ENCODE measurements around the gene USP44.

- no peak for TF ChIP-seq CTCF (IDR thresholded peaks at IDR 0.05; ENCODE audit: low read depth, low read length)
- no peak for TF ChIP-seq EZH2phosphoT487 (IDR thresholded peaks at IDR 0.05; ENCODE audit: low read depth)
Observed at GRCh38 chr12:95492462-95492861, 58.8 kb downstream of the USP44 start.

All from OCI-LY3 (cell line).